AG04450 (cell line): ENCODE data around the gene IFI30. TPM values are rescaled to one million over a fixed set of nuclear protein-coding genes. Genes with fewer than 3 reads are reported as not detected.

Experiments used
- CTCF ChIA-PET: fragments of 300-600, 350-600 bp; formaldehyde crosslinking; extraction: SDS; loops from one replicate; lab custom pipeline; 2022; ENCODE audit warnings: antibody characterized with exemption, inconsistent platforms; lab: Charles Lee
- POLR2A ChIA-PET: fragments of 350-600 bp; formaldehyde crosslinking; extraction: SDS; loops from one replicate; lab custom pipeline; 2021; ENCODE audit warnings: antibody characterized with exemption, inconsistent platforms; lab: Yijun Ruan, JAX
- DNase-seq: peaks from one replicate; pipeline ENCODE4 v3.0.0-alpha.2; 2011; ENCODE audit warnings: low read depth, low spot score
- H3K27ac ChIP-seq: one replicate; pipeline ENCODE4 v1.5.1; 2012; ENCODE audit warnings: low read depth, low read length, control low read depth
- H3K27me3 ChIP-seq: one replicate; pipeline ENCODE4 v1.6.0; 2012; ENCODE audit warnings: low read length; ENCODE audit not compliant: control insufficient read depth, insufficient read depth
- H3K4me3 ChIP-seq: 2 replicates; pipeline ENCODE4 v1.5.1; 2011; ENCODE audit warnings: mild to moderate bottlenecking, low read depth, low read length, control low read depth
- H3K9me3 ChIP-seq: 2 replicates; pipeline ENCODE4 v1.5.1; 2012; ENCODE audit warnings: low read length; ENCODE audit not compliant: control insufficient read depth, insufficient read depth
- polyA plus RNA-seq: library from polyadenylated mRNA; depleted of rRNA; stranded (reverse); fragments of >200 nt; gene quantifications from 2 replicates; pipeline ENCODE4 v1.2.3, GENCODE V29; 2011
- TF ChIP-seq, protein P1 (sequence below): IDR thresholded peaks from 2 replicates; pipeline ENCODE4 v1.5.1; 2011; ENCODE audit warnings: low read depth, low read length, control low read depth, inconsistent platforms

The IFI30 gene
- polyA plus RNA-seq, 1 experiment = 6.9 TPM

DNA sequence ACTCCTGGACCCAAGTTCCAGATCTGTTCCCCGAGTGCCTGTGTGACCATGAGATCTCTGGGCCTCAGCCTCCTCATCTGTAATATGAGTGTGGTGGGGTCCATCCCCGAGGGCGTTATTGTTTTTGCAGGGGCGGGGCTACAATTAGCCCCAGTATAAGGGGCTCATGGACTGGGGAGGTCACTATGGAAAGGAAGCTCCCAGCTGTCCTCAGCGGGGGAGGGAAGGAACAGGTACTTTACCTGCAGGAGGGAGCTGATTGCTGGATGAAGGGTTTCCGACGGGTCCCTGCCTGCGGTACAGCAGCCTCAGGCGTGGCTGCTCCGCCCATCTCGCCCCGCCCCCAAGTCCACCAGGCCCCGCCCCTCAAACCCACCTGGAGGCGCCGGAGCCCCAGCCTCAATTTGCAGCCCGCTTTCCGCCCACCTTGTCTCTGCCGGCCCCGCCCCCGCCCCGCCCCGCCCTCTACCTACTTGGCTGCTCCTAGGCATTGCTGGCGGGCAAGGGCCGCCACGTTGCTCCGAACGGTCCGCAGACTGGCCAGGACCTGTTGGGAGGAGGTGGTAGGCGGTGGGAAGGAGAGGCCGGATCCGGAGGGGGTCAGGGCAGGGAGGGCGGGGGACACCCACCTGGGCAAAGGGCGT is 47.1 kb downstream of the IFI30 start:
- CTCF ChIA-PET = interaction anchor here (1.7 to 1.9 kb wide), 2 partner anchors 31 kb away, joined by 7 to 8 read pairs; no protein-coding TSS in a partner anchor
- POLR2A ChIA-PET = interaction anchor here (0.5 kb wide), 1 partner anchor 94 kb away, joined by 3 read pairs; no protein-coding TSS in a partner anchor
- TF ChIP-seq, protein P1, sequence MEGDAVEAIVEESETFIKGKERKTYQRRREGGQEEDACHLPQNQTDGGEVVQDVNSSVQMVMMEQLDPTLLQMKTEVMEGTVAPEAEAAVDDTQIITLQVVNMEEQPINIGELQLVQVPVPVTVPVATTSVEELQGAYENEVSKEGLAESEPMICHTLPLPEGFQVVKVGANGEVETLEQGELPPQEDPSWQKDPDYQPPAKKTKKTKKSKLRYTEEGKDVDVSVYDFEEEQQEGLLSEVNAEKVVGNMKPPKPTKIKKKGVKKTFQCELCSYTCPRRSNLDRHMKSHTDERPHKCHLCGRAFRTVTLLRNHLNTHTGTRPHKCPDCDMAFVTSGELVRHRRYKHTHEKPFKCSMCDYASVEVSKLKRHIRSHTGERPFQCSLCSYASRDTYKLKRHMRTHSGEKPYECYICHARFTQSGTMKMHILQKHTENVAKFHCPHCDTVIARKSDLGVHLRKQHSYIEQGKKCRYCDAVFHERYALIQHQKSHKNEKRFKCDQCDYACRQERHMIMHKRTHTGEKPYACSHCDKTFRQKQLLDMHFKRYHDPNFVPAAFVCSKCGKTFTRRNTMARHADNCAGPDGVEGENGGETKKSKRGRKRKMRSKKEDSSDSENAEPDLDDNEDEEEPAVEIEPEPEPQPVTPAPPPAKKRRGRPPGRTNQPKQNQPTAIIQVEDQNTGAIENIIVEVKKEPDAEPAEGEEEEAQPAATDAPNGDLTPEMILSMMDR = no peak
- H3K9me3 ChIP-seq = peaks cover 3% of the 10 kb centered on the region; the same call in 1 of the 2 replicates
- peaks cover 2% of the 10 kb centered on the region for H3K27me3 ChIP-seq
- no peak for DNase-seq
- H3K27ac ChIP-seq = no peak overlapping the region
- no peak overlapping the region for H3K4me3 ChIP-seq

DNA sequence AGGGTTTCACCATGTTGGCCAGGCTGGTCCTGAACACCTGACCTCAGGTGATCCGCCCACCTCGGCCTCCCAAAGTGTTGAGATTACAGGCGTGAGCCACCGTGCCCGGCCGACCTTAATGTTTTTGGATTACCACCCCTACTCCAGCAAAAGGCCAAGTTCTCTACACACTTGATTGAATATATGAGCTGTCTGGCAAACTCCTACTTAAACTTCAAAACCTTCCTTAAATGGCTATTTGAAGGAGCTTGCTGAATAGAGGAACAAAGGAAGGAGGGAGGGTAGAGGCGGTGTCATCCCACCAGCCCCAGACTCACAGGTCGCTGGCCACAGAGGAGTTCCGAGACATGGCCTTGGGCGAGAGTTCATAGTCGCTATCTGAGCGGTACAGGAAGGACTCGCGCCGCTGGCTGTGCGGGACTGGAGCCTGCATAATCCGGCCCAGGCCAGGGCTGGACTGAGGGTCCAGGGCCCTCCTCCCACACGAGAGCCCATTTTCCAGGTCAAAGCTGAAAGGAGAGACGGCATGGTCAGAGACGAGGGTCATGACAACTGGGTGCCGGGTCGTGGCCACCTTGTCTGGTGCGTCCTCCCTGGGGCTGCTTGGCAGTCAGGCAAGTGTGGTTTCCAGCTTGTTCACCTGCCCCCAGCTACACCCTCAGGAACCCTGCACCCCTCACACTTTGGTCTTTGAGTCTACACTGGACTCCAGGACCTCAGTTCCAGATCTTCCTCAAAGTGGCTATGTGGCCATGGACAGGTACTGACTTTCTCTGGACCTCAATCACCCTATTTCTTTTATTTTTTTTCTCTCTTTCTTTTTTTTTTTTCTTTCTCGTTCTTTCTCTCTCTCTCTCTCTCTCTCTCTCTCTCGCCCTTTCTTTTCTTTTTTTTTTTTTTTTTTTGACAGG is 48.5 kb downstream of the IFI30 start:
- TF ChIP-seq, protein P1 = no peak
- H3K27me3 ChIP-seq = peaks cover 2% of the 10 kb centered on the region
- H3K27ac ChIP-seq = no peak overlapping the region
- H3K9me3 ChIP-seq = peaks cover 3% of the 10 kb centered on the region; the same call in 1 of the 2 replicates
- no peak overlapping the region for H3K4me3 ChIP-seq
- ChIA-PET POLR2A (interaction anchor here (0.5 to 0.7 kb wide), 4 partner anchors 12 to 164 kb away, joined by 3 to 12 read pairs (median 5); no protein-coding TSS in a partner anchor), CTCF (interaction anchor here (0.6 to 1.7 kb wide), 3 partner anchors 13 to 107 kb away, joined by 3 to 8 read pairs (median 3); no protein-coding TSS in a partner anchor)
- DNase-seq = no peak

DNA sequence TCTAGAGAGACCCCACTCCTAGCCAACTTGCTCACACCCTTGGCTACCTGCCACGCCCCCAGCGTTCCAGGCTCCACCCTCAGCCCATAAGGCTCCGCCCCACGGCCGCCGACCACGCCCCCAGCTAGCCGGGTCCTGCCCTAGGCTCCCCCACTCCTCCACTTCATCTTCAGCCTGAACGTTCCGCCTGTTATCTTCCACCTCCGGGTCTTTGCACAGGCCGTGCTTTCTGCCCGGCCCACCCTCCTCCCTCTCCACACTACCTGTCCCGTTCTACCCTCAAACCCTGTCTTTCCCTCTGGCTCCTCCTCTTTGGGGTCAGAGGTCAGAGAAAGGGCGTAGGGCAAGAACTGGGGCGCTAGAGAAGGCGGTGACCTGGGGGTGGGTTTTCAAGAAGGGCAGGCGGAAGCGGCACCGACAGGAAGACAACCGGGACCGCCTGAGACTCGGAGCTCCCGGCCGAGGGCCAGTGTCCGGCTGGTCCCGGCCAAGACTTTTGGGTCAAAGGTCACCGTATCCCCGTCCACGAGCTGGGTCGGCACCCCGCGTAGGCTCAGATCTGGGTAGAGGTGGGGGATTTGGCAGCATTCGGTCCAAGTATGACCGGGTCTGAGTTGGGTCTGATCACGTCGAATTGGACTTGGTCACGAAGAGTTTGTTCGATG is 50.4 kb downstream of the IFI30 start:
- ChIA-PET POLR2A (interaction anchor here (0.6 to 2.3 kb wide), 6 partner anchors 16 to 75 kb away, joined by 3 to 10 read pairs (median 4); partner anchors contain the start of genes MPV17L2 and RAB3A), CTCF (interaction anchor here (0.5 to 2.3 kb wide), 8 partner anchors 16 to 117 kb away, joined by 3 to 19 read pairs (median 5); no protein-coding TSS in a partner anchor)
- H3K4me3 ChIP-seq = peak overlapping the region; percentile 64
- H3K27ac ChIP-seq = no peak overlapping the region
- DNase-seq = no peak
- peaks cover 3% of the 10 kb centered on the region; the same call in 1 of the 2 replicates for H3K9me3 ChIP-seq
- TF ChIP-seq, protein P1 = no peak
- peaks cover 5% of the 10 kb centered on the region for H3K27me3 ChIP-seq

DNA sequence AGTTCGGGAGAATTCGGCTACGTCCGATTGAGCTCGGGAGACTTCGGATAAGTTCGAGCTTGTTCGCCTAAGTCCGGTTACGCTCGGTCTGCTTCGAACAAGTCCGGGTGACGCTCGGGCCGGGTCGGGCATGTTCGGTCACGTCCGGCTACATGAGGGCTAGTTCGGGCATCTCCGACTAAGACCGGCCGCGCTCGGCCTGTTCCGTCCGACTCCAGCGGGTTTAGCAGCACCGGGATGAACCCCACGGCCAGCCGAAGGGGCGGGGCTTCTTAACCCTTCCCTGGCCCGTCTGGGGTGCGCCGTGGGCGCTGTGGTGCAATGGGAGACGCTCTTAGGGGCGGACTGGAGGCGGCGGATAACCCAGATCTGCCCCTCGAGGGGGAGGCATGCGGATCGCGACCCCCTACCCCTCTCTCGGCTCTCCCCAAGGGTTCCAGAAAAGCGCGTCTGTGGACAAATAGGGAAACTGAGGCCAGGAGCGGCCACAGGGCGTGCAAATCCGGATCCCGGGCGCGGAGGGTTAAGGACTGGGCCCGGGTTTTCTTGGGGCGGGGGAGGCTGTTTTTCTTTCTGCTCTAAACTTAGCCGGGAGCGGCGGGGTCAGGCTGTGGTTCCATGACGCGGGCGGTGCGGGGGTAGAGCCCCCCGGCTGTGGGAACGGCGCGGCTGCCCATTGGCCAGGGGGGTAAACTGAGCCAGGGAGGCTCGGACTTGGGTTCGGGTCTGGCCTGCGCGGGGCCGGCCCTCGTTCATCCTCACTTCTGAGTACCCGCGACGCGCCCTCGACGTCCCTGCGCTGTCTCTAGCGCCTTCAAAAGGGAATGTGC is 51.1 kb downstream of the IFI30 start:
- POLR2A ChIA-PET = interaction anchor here (0.6 to 2.3 kb wide), 6 partner anchors 17 to 75 kb away, joined by 3 to 10 read pairs (median 4); partner anchors contain the start of genes MPV17L2 and RAB3A
- peak overlapping the region; percentile 21 for H3K27ac ChIP-seq
- CTCF ChIA-PET = interaction anchor here (0.5 to 2.3 kb wide), 7 partner anchors 16 to 118 kb away, joined by 3 to 19 read pairs (median 5); no protein-coding TSS in a partner anchor

More for the DNA sequence above, 51.1 kb downstream of the IFI30 start:
- DNase-seq = peak; percentile 99
- Histone ChIP-seq H3K9me3 (peaks cover 3% of the 10 kb centered on the region; the same call in 1 of the 2 replicates), H3K4me3 (peak overlapping the region; percentile 64), H3K27me3 (peaks cover 5% of the 10 kb centered on the region)
- TF ChIP-seq, protein P1 = no peak
